Tibial nerve (tissue), 4 donors: ENCODE results near the gene SLCO3A1.

ENCODE experiments used
- CTCF ChIP-seq, 5 experiments: fragments of 200-600 bp in 3 of 5; fragments of 450-650 bp in 2 of 5; sonication (generic) in 3 of 5; IDR thresholded peaks; one replicate each; pipeline ENCODE4 v1.5.1; 2016 to 2019; ENCODE audit warnings: antibody characterized with exemption in 5 of 5, mild to moderate bottlenecking in 3 of 5, moderate library complexity in 2 of 5
- EP300 ChIP-seq, 2 donors: sonication (generic); formaldehyde crosslinking; IDR thresholded peaks; one replicate each; pipeline ENCODE4 v1.6.1; 2017; ENCODE audit warnings: antibody characterized with exemption in 2 of 2, mild to moderate bottlenecking in 1 of 2
- POLR2A ChIP-seq, 2 donors: fragments of 450-650 bp; IDR thresholded peaks; one replicate each; pipeline ENCODE4 v1.6.1; 2017; ENCODE audit warnings: antibody characterized with exemption in 2 of 2, mild to moderate bottlenecking in 2 of 2, moderate library complexity in 2 of 2

GRCh38 chr15:91913560-91913959, 60.1 kb downstream of the SLCO3A1 start:
- TF ChIP-seq EP300 (IDR thresholded peaks at IDR 0.05): no peak
- no peak for TF ChIP-seq CTCF (IDR thresholded peaks at IDR 0.05)
- no peak for TF ChIP-seq POLR2A (IDR thresholded peaks at IDR 0.05)
